Mesendoderm (in vitro differentiated cells): ENCODE results near the gene KIZ.

Experiments used
- DNase-seq: peaks from one replicate; pipeline ENCODE4 v3.0.0; 2013
- H2AK5ac ChIP-seq: 2 replicates; pipeline ENCODE4 v1.6.1; 2013; ENCODE audit warnings: low read length, inconsistent platforms
- H2BK120ac ChIP-seq: 2 replicates; pipeline ENCODE4 v1.6.1; 2013; ENCODE audit warnings: low read depth, mild to moderate bottlenecking, low read length, moderate library complexity, mixed read lengths
- H2BK15ac ChIP-seq: replicated peaks from 2 replicates; pipeline ENCODE4 v1.6.1; 2013; ENCODE audit warnings: low read depth, mild to moderate bottlenecking, moderate library complexity
- H2BK5ac ChIP-seq: 2 replicates; pipeline ENCODE4 v1.6.1; 2013; ENCODE audit warnings: low read length, inconsistent platforms
- H3K18ac ChIP-seq: 2 replicates; pipeline ENCODE4 v1.6.1; 2013; ENCODE audit warnings: mild to moderate bottlenecking, low read length, mixed read lengths
- H3K23ac ChIP-seq: one replicate; pipeline ENCODE4 v1.6.1; 2013; ENCODE audit warnings: low read length
- H3K27ac ChIP-seq: 2 replicates; pipeline ENCODE4 v1.5.1; 2013; ENCODE audit warnings: low read depth, mild to moderate bottlenecking, inconsistent platforms, low read length, moderate library complexity
- H3K27me3 ChIP-seq: 2 replicates; pipeline ENCODE4 v1.6.1; 2013; ENCODE audit warnings: low read length, control low read depth, mild to moderate bottlenecking, inconsistent platforms; ENCODE audit not compliant: insufficient read depth, poor library complexity
- H3K36me3 ChIP-seq: 2 replicates; pipeline ENCODE4 v1.6.1; 2013; ENCODE audit warnings: low read length, inconsistent platforms; ENCODE audit not compliant: control insufficient read depth, insufficient read depth
- H3K4ac ChIP-seq: one replicate; pipeline ENCODE4 v1.6.1; 2013; ENCODE audit warnings: low read depth, mild to moderate bottlenecking, low read length, moderate library complexity
- H3K4me1 ChIP-seq: 2 replicates; pipeline ENCODE4 v1.6.1; 2013; ENCODE audit warnings: low read depth, low read length, inconsistent platforms; ENCODE audit not compliant: control insufficient read depth
- H3K4me2 ChIP-seq: 2 replicates; pipeline ENCODE4 v1.6.1; 2013; ENCODE audit warnings: low read length
- H3K4me3 ChIP-seq: 2 replicates; pipeline ENCODE4 v1.5.1; 2013; ENCODE audit warnings: mild to moderate bottlenecking, low read length
- H3K56ac ChIP-seq: one replicate; pipeline ENCODE4 v1.6.1; 2013; ENCODE audit warnings: low read length
- H3K79me1 ChIP-seq: 2 replicates; pipeline ENCODE4 v1.6.1; 2013; ENCODE audit warnings: low read length, inconsistent platforms
- H3K79me2 ChIP-seq: 2 replicates; pipeline ENCODE4 v1.6.1; 2013; ENCODE audit warnings: mild to moderate bottlenecking, low read length; ENCODE audit not compliant: control insufficient read depth, insufficient read depth
- H3K9ac ChIP-seq: 2 replicates; pipeline ENCODE4 v1.6.1; 2013; ENCODE audit warnings: low read length, inconsistent platforms
- H4K5ac ChIP-seq: one replicate; pipeline ENCODE4 v1.6.1; 2013; ENCODE audit warnings: low read length
- H4K8ac ChIP-seq: one replicate; pipeline ENCODE4 v1.6.1; 2013; ENCODE audit warnings: low read depth, mild to moderate bottlenecking, control low read depth, low read length, moderate library complexity
- WGBS: extraction: QIAGEN DNeasy Blood & Tissue Kit; methylation state at CpG from one replicate; pipeline ENCODE4 v1.1.7; 2013; ENCODE audit warnings: low lambda C conversion rate, missing lambda C conversion rate; ENCODE audit not compliant: insufficient coverage; ENCODE audit errors: extremely low coverage; 5-methylcytosine and 5-hydroxymethylcytosine counted together

KIZ gene

DNA sequence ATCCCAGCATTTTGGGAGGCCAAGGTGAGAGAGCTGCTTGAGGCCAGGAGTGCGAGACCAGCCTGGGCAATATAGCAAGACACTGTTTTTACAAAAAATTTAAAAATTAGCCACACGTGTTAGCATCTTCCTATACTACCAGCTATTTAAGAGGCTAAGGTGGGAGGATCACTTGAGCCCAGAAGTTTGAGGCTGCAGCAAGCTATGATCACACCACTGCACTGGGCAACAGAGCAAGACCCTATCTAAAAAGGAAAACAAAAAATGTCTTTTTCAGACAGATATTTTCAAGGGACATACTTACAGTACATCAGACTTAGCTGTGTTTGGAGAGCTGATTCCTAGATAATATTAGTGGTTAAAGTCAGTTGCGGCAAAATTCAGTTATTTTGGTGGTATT is 104.3 kb downstream of the KIZ start:
- Histone ChIP-seq H4K5ac (no peak overlapping the region), H3K36me3 (no peaks in the 10 kb centered on the region), H2BK5ac (no peak overlapping the region), H4K8ac (no peak overlapping the region), H3K4me1 (no peaks in the 10 kb centered on the region), H2BK15ac (no peak overlapping the region), H3K27me3 (no peaks in the 10 kb centered on the region), H3K79me1 (no peaks in the 10 kb centered on the region), H3K56ac (no peak overlapping the region), H3K4me2 (no peak overlapping the region), H3K4me3 (no peak overlapping the region), H3K4ac (no peak overlapping the region), H3K23ac (no peak overlapping the region), H2BK120ac (no peak overlapping the region), H3K9ac (no peak overlapping the region), H3K18ac (no peak overlapping the region), H3K79me2 (no peaks in the 10 kb centered on the region), H2AK5ac (no peak overlapping the region), H3K27ac (no peak overlapping the region)
- no peak for DNase-seq
- WGBS = no CpG with 5 or more reads among the region's 3 CpGs

DNA sequence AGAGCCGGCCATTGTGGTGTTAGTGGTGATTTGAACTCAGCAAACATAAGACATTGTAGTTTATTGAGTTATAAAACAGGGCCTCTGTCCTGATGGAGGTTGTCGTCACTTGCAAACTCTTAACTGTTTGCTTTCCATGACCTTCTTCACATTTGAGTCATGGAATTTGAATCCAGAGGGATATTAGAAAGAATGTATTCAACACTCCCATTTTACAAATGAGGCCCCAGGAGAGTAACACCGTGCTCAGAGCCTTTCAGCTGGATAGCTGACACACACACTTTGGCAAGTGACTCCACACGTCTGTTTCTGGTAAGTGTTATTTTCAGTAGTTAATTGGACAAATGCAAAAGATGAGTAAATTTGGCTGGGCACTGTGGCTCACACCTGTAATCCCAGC is 104.8 kb downstream of the KIZ start:
- no peak overlapping the region for H3K56ac ChIP-seq
- H4K5ac ChIP-seq = no peak overlapping the region
- H3K36me3 ChIP-seq = no peaks in the 10 kb centered on the region
- no peak overlapping the region for H2BK5ac ChIP-seq
- H3K4me3 ChIP-seq = no peak overlapping the region
- H2AK5ac ChIP-seq = no peak overlapping the region
- no peak for DNase-seq
- H3K18ac ChIP-seq = no peak overlapping the region
- H3K79me2 ChIP-seq = no peaks in the 10 kb centered on the region
- H3K79me1 ChIP-seq = no peaks in the 10 kb centered on the region
- no peak overlapping the region for H3K23ac ChIP-seq
- no peaks in the 10 kb centered on the region for H3K27me3 ChIP-seq
- no peak overlapping the region for H2BK15ac ChIP-seq
- no peak overlapping the region for H3K4ac ChIP-seq
- no CpG with 5 or more reads among the region's 4 CpGs for WGBS
- no peak overlapping the region for H2BK120ac ChIP-seq
- no peaks in the 10 kb centered on the region for H3K4me1 ChIP-seq
- no peak overlapping the region for H3K27ac ChIP-seq
- no peak overlapping the region for H4K8ac ChIP-seq
- H3K4me2 ChIP-seq = no peak overlapping the region
- no peak overlapping the region for H3K9ac ChIP-seq

DNA sequence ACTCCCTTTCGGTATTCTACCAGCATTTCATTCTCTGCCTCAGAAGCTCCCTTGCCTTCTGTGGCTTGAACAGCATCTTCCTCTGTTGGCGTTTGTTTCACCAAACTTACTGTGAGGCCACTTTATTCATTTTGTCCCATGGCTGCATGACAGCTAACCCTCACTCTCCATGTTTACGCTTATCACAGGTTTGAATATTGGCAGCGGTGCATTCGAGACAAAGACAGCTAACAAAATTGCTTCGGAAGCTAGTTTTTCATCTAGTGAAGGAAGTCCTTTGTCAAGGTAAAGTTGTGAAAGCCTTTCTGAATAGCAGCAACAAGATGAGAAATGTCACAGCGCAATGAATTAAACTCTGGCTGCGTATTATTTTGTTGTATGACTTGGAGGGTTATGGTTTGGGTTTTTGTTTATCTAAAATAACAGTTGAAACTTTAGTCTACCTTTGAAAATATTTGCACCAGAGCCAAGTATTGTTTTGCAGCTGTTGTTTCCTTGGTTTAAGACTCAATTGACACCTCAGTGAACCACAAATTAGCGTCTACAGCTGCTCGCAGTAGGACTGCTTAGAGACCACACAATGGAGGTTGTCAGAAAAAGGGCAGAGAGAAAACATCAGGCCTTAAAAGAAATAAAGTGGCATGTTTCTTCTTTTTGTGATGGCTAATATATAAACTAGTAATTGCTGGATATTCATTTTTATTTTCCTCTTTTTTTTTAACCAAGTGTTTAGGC is 106.8 kb downstream of the KIZ start:
- Histone ChIP-seq H3K79me2 (no peaks in the 10 kb centered on the region), H2BK15ac (no peak overlapping the region), H3K79me1 (no peaks in the 10 kb centered on the region), H3K4me1 (no peaks in the 10 kb centered on the region), H3K4me2 (no peak overlapping the region), H3K18ac (no peak overlapping the region), H3K56ac (no peak overlapping the region), H3K9ac (no peak overlapping the region), H2AK5ac (no peak overlapping the region), H2BK5ac (no peak overlapping the region), H3K4ac (no peak overlapping the region), H4K5ac (no peak overlapping the region), H3K27me3 (no peaks in the 10 kb centered on the region), H4K8ac (no peak overlapping the region), H2BK120ac (no peak overlapping the region), H3K23ac (no peak overlapping the region), H3K36me3 (no peaks in the 10 kb centered on the region), H3K27ac (no peak overlapping the region), H3K4me3 (no peak overlapping the region)
- no CpG with 5 or more reads among the region's 10 CpGs for WGBS
- DNase-seq = no peak

DNA sequence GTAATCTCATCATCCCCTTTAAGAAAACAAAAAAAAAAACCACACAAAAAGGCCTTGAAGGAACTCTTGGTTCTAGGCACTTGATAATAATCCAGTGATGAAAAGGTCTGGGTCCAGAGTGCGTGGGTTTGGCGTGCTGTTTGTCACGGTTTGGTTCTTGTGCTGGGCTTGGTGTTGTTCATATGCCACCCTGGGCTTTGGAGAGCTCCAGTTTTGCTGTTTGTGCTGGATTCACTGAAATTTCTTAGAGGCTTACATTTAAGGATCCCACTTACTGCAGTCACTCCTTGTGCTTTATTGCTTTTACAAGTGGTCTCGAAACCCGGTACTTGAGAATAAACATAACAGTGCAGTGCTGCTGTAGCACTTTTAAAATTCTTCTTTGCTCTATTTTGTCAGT is 108.4 kb downstream of the KIZ start:
- Histone ChIP-seq H4K8ac (no peak overlapping the region), H3K79me2 (no peaks in the 10 kb centered on the region), H2AK5ac (no peak overlapping the region), H3K4me2 (no peak overlapping the region), H3K9ac (no peak overlapping the region), H3K18ac (no peak overlapping the region), H2BK5ac (no peak overlapping the region), H2BK15ac (no peak overlapping the region), H4K5ac (no peak overlapping the region), H3K4ac (no peak overlapping the region), H2BK120ac (no peak overlapping the region), H3K4me1 (no peaks in the 10 kb centered on the region), H3K27me3 (no peaks in the 10 kb centered on the region), H3K79me1 (no peaks in the 10 kb centered on the region), H3K23ac (no peak overlapping the region), H3K56ac (no peak overlapping the region), H3K4me3 (no peak overlapping the region), H3K36me3 (no peaks in the 10 kb centered on the region), H3K27ac (no peak overlapping the region)
- DNase-seq = no peak
- no CpG with 5 or more reads among the region's 5 CpGs for whole genome bisulfite sequencing

DNA sequence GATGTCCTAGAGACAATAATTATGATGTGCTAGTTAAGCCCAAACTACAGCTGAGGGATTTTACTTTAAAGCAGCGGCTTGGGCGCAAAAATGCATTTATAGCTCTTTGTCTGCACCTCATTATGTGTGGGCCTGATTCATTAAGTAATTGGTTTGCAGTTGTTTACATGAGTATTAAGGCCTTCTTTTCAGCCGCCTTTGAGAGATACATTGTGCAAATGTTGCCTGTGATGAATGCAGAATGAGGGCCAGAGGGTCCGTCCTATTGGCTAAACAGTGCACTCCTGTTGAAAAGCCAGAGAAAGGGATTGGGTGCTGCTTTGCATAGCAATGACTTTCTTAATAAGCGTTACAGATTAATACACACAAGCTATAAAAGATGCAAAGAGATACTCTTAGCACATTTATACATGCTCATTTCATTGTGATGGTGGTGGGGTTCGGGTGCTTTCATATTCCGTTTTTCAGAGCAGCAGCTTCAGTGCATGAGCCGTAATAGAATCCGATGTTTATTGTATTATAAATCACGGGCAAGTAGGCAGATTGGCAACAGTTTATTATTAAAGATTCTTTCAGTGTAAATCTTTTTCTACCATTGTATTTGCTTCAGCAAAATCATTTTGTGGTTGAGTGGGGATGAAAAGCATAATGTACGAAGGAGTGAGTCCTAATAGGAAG is 109.1 kb downstream of the KIZ start:
- Histone ChIP-seq H3K4me2 (no peak overlapping the region), H3K27ac (no peak overlapping the region), H3K23ac (no peak overlapping the region), H2BK5ac (no peak overlapping the region), H2BK120ac (no peak overlapping the region), H2AK5ac (no peak overlapping the region), H3K79me1 (no peaks in the 10 kb centered on the region), H3K4me1 (no peaks in the 10 kb centered on the region), H3K4me3 (no peak overlapping the region), H3K4ac (no peak overlapping the region), H3K27me3 (no peaks in the 10 kb centered on the region), H3K9ac (no peak overlapping the region), H2BK15ac (no peak overlapping the region), H3K36me3 (no peaks in the 10 kb centered on the region), H3K56ac (no peak overlapping the region), H3K79me2 (no peaks in the 10 kb centered on the region), H4K5ac (no peak overlapping the region), H3K18ac (no peak overlapping the region), H4K8ac (no peak overlapping the region)
- WGBS = no CpG with 5 or more reads among the region's 11 CpGs
- no peak for DNase-seq
